GM12864 (cell line): ENCODE results near the gene SLC6A20.

ENCODE experiments used
- DNase-seq: peaks from one replicate; pipeline ENCODE4 v3.0.0-alpha.2; 2011; ENCODE audit warnings: low read depth
- H3K4me3 ChIP-seq: 2 replicates; pipeline ENCODE4 v1.5.1; 2011; ENCODE audit warnings: mild to moderate bottlenecking, low read depth, low read length, control low read depth
- TF ChIP-seq, protein P1 (sequence below): IDR thresholded peaks from 2 replicates; pipeline ENCODE4 v1.5.1; 2011; ENCODE audit warnings: low read depth, mild to moderate bottlenecking, moderate library complexity, low read length, control low read depth, inconsistent platforms; ENCODE audit errors: missing control alignments

SLC6A20 gene

GRCh38 chr3:45779746-45780735, 16.3 kb downstream of the SLC6A20 start:
- no peak overlapping the region for H3K4me3 ChIP-seq
- DNase-seq, result no peak
- TF ChIP-seq, protein P1, sequence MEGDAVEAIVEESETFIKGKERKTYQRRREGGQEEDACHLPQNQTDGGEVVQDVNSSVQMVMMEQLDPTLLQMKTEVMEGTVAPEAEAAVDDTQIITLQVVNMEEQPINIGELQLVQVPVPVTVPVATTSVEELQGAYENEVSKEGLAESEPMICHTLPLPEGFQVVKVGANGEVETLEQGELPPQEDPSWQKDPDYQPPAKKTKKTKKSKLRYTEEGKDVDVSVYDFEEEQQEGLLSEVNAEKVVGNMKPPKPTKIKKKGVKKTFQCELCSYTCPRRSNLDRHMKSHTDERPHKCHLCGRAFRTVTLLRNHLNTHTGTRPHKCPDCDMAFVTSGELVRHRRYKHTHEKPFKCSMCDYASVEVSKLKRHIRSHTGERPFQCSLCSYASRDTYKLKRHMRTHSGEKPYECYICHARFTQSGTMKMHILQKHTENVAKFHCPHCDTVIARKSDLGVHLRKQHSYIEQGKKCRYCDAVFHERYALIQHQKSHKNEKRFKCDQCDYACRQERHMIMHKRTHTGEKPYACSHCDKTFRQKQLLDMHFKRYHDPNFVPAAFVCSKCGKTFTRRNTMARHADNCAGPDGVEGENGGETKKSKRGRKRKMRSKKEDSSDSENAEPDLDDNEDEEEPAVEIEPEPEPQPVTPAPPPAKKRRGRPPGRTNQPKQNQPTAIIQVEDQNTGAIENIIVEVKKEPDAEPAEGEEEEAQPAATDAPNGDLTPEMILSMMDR, result no peak

- no peak for DNase-seq
Observed at GRCh38 chr3:45778761-45779201, 17.6 kb downstream of the SLC6A20 start.

DNA sequence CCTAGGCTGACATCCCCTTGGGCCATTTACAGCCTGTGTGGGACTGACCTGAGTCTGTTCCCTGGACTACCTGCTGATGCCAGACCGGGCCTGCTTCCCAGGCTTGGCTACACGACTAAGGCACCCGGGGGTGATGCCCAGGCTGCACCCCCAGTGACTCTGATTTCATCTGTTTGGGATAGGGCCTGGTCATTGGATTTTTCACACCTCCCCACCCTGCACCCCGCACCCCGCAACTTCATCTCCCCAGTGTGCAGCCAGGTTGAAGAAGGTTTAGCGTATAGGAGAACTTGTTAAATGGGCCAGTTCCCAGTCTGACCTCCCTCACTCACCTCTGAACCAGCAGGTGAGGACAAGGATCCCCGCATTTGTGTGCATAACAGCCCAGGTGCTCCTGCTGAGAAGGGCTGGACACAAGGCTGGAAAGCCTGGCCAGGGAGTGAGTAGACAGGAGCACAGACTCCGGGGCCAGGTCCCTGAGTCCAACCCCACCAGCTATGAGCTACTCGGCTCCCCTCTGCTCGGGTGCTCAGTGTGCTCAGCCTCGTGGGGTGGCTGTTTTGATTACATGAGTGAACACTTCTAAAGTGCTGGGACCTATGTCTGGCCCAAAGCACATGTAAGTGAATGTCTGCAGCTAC, 18.5 kb downstream of the SLC6A20 start:
- DNase-seq, result no peak
- TF ChIP-seq, protein P1, result no peak

More at GRCh38 chr3:45778761-45779201, 17.6 kb downstream of the SLC6A20 start:
- no peak overlapping the region for H3K4me3 ChIP-seq
- TF ChIP-seq, protein P1, result no peak

DNA sequence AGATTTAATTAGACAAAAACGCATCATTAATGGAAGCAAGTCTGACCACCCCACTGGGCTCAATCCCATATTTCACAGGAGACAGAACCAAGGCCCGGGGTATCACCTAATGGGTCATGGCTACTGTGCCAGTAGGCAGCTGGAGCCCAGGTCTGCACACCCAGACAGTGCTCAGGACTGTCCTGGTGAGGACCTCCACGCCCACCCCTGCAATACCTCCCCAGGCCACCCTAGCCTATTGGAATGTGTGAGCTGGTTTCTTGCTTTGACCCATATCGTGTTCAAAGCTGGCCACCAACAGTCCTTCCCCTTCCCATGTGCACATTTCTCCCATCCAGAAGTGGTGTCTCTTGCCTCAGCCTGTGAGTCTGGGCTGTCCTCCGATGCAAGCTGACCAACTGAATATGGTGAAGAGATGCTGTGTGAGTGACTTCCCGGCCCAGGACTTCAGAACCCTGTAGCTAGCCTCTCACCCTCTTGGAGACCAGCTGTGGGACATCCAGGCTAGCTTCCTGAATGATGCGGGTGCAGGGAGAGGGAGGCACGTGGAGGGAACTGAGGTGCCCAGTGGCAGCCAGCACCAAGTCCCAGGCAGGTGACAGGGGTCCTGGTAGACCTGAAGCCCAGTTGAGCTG, 19.1 kb downstream of the SLC6A20 start:
- no peak for DNase-seq
- TF ChIP-seq, protein P1, result no peak
- H3K4me3 ChIP-seq, result no peak overlapping the region

More for the DNA sequence above, 18.5 kb downstream of the SLC6A20 start:
- no peak overlapping the region for H3K4me3 ChIP-seq

DNA sequence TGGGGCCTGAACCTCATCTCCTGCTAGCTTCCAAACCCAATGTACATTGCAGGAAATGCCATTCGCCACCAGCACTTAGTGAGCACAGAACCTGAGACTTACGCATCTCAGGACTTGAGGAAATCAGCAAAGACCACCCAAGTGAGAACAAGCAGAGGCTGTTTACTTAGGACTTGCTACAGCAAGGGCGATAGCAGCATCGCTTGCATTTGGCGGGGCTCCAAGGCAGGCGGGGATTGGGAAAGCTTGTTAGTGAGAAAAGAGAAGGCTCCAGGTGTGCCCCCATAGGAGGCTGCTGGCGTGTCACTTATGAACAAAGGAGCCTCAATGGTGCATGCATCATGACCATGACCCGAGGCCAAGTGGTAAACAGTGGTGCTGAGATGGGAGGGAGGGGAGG, 19.7 kb downstream of the SLC6A20 start:
- no peak for DNase-seq
- no peak overlapping the region for H3K4me3 ChIP-seq
- TF ChIP-seq, protein P1, result no peak

DNA sequence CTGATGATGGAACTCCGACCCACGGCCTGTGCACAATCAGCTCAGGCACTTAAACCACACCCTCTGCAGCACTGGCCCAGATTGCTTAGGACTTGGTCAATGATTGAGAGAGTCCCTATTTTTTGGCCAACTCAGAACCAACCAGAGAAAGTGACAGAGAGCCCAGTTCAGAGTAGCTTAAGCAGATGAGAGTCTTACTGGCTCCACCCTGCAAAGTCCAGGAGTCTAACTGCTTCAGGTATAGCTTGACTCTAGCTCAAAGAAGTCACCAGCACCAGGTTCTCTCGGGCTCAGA, 20.1 kb downstream of the SLC6A20 start:
- DNase-seq, result no peak
- TF ChIP-seq, protein P1, result no peak
- H3K4me3 ChIP-seq, result no peak overlapping the region
